Fibroblast of mammary gland (primary cell): ENCODE results near the gene HES3.

Experiments
- DNase-seq: peaks from one replicate; pipeline ENCODE4 v3.0.0-alpha.2; 2010; ENCODE audit warnings: low read depth
- H3K4me3 ChIP-seq: 2 replicates; pipeline ENCODE4 v1.5.1; 2011; ENCODE audit warnings: low read depth, mild to moderate bottlenecking, low read length, moderate library complexity; ENCODE audit not compliant: control insufficient read depth
- TF ChIP-seq, protein P1 (sequence below): conservative IDR thresholded peaks from 2 replicates; pipeline ENCODE4 v1.5.1; 2011; ENCODE audit warnings: low read depth, low read length, inconsistent platforms; ENCODE audit not compliant: control insufficient read depth, insufficient read depth

The HES3 gene

DNA sequence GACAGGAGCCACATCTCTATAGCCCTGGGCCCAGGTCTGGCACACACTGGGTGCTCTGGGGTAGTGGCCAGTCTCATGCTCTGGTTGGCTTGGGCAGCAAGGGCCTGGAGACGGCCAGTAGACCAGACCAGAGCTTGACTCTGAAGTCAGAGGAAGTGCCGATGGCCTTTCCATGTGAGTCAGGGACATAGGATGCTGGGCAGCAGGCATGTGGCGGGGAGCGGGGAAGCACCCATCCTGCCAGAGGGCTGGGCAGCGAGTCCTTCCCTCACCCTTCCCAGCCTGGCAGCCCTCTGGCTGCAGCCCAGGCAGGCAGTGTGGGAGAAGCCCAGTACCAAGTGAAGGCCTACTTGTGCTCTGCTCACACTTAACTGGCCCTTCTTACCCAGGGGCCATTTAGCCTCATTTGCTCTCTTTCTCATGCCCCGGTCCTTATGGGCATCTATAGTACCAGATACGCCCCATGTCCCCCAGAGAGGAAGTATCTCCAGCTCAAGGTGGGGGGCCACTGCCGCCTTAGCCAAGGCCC, 13.6 kb downstream of the HES3 start:
- TF ChIP-seq, protein P1, sequence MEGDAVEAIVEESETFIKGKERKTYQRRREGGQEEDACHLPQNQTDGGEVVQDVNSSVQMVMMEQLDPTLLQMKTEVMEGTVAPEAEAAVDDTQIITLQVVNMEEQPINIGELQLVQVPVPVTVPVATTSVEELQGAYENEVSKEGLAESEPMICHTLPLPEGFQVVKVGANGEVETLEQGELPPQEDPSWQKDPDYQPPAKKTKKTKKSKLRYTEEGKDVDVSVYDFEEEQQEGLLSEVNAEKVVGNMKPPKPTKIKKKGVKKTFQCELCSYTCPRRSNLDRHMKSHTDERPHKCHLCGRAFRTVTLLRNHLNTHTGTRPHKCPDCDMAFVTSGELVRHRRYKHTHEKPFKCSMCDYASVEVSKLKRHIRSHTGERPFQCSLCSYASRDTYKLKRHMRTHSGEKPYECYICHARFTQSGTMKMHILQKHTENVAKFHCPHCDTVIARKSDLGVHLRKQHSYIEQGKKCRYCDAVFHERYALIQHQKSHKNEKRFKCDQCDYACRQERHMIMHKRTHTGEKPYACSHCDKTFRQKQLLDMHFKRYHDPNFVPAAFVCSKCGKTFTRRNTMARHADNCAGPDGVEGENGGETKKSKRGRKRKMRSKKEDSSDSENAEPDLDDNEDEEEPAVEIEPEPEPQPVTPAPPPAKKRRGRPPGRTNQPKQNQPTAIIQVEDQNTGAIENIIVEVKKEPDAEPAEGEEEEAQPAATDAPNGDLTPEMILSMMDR = no peak
- H3K4me3 ChIP-seq = no peak overlapping the region
- no peak for DNase-seq

DNA sequence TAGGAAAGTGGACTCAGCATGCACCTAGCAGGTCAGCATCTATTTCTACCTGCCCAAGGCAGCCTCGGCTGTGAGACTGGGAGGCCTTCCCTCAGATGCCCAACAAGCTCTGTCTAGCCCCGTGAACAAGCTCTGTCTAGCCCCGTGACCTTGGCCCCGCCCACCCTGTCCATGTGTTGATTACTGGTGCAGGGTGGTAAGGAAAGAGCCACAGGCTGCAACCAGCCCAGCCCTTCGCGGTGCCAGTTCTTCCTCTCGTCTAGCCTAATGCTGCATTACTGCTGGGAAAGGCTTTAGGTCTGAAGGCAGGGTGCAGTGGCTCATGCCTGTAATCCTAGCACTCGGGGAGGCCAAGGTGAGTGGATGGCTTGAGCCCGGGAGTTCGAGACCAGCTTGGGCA, 14.7 kb downstream of the HES3 start:
- no peak overlapping the region for H3K4me3 ChIP-seq
- DNase-seq = no peak
- TF ChIP-seq, protein P1 = no peak

DNA sequence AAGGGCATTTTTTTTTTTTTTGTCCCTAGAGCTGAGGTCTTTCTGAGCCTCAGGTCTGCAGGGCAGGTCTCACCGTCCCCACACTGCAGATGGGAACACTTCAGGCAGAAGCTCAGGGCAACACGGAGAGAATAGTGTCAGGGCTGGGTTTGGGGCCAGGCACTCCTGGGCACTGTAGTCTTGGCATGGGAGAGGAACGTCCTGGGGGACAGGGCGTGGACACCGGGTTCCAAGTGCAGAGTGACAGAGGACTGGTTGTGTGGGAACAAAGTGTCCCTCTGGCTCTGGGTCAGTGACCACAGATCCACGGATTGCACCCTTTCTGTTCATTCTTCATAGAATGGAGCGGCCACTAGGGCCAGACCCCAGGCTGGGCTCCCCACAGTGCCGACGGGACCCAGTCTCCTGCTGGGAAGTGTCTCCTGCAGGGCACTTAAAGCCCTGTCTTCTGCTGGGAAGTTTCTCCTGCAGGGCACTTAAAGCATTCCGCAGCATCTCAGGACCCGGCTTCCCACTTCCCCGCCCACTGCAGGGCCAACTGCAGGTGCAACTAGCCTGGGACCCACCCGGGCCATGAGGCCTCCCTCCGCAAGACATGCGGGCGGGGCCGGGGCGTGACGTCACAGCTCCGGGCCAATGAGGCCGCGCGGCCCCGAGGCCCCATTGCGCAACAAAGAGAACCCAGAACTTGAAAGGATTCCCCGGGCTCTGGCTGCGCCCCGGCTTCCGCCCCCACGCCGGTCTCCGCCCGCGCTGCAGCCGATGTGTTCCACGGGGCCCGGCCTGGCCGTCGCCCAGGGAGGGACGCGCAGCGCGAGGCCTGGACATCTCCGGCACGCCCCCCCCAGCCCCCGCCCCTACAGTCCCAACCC, 15.7 kb downstream of the HES3 start:
- DNase-seq = peak; percentile 71
- TF ChIP-seq, protein P1 = no peak
- peak overlapping the region; percentile 44 for H3K4me3 ChIP-seq

DNA sequence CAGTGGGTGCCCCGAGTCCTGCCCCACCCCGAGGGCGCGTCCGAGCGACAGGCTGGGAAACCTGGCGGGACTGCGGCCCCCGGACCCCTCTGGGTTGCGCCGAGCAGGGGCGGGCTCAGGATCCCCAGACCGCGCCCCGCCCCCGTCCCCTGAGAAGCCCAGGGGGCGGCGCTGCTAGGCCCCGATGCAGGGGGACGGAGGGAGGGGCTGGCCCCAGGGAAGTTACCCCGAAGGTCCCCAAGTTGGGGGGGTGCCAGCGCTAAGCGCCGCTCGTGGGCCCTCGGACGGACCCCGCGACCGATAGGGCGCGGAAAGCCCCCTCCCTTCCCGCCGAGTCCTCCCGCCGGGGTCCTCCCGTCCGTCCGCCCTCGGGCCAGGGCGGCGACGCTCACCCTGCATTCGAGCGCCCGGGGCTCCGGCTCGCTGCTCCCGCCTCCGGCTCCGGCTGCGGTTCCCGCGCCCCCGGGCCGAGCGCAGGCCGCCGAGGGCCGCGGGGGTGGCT, 16.5 kb downstream of the HES3 start:
- TF ChIP-seq, protein P1 = no peak
- DNase-seq = no peak
- peak overlapping the region; percentile 44 for H3K4me3 ChIP-seq

DNA sequence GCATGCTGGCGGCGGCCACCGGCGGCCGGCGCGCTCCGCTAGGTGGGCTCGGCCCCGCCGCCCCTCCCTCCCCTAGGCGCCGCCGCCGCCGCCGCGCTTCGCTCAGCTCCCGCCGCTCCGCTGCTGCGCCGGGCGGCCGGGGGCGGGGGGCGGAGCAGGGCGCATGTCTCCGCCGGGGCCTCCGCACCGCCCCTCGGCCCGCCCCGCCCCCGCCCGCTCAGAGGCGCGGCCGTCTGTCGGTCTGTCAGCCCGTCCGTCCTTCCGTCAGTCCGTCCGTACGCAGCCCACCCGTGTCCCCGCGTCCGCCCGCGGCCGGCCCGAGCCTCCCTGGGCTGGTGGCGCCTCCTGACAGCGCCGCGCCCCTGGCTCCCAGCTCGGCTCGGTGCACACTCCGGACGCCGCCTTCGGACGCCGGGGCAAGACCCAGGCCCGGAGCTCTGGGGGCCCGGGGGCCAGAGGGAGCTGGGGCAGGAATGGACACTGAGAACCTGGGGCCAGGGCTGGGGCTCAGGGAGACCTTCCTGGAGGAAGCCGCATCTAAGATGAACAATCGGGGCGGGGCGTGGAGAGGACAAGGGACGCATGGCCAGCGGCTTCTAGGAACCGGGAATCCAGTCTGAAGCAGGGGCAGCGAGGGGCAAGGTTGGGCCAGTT, 17.1 kb downstream of the HES3 start, which contains the start of gene GPR153:
GPR153 (minus strand) TSS at position 138 of the 654 bp plus-strand sequence. CDS start 6,193 bp downstream, outside the sequence.
- TF ChIP-seq, protein P1 = no peak
- peak within 1 kb of the TSS; percentile 44 for H3K4me3 ChIP-seq
- no peak for DNase-seq

DNA sequence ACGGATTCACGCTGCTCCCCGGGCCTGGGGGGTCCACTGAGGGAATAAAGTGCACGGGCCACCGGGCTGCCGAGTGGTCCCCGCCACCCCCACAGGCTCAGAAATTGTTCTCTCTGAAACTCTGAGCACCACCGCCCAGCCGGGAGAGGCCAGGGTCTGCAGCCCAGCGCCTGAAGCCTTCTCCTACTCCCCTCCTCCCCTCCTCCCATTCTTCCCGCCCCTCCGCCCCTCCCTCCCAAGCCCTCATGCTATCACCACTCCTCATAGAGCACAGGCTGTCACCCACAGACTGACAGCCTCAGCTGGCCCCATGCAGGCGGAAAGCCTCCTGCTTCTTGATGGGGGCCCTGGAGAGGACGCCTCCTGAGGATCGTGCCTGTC, 17.6 kb downstream of the HES3 start:
- peak overlapping the region; percentile 33 for H3K4me3 ChIP-seq
- TF ChIP-seq, protein P1 = no peak

More for the DNA sequence above, 17.6 kb downstream of the HES3 start:
- DNase-seq = no peak
